ENCODE measurements around the gene FAM9A.
"Not testable (repeated sequence)": the region's sequence is repeated elsewhere in the genome, so short reads cannot be mapped to it uniquely, and the experiment has no call there.

The FAM9A gene

GRCh38 chrX:8783097-8783713 lies 18.0 kb downstream of the FAM9A start:
- H4K20me1 ChIP-seq (ENCODE audit: control insufficient read depth, insufficient read depth, low read depth, low read length) = no peaks in the 10 kb centered on the region
- no peaks in the 10 kb centered on the region for H3K4me1 ChIP-seq (ENCODE audit: control insufficient read depth, low read length)
- TF ChIP-seq EZH2phosphoT487 (IDR thresholded peaks at IDR 0.05; ENCODE audit: borderline replicate concordance, low read length) (no peak), CTCF (IDR thresholded peaks at IDR 0.05; ENCODE audit: low read depth, low read length, poor library complexity, severe bottlenecking) (peak; percentile 49)
- no peaks in the 10 kb centered on the region for H3F3A ChIP-seq (ENCODE audit: control insufficient read depth, insufficient read depth)
- no peak overlapping the region for H3K27ac ChIP-seq (ENCODE audit: low read depth, low read length)
- H3K4me2 ChIP-seq (ENCODE audit: low read length) = no peak overlapping the region
- no peaks in the 10 kb centered on the region for H3K36me3 ChIP-seq (ENCODE audit: control insufficient read depth, low read length)
- no peaks in the 10 kb centered on the region for H3K9me2 ChIP-seq (replicated peaks; ENCODE audit: control insufficient read depth, low read length)
- no peaks in the 10 kb centered on the region for H3K27me3 ChIP-seq (ENCODE audit: control insufficient read depth, low read length)
- no peaks in the 10 kb centered on the region for H3K9me3 ChIP-seq (ENCODE audit: control insufficient read depth, insufficient read depth, low read length)
- H3K4me3 ChIP-seq (ENCODE audit: low read length) = no peak overlapping the region
- H3K79me2 ChIP-seq (ENCODE audit: control insufficient read depth, low read length) = no peaks in the 10 kb centered on the region

DNA sequence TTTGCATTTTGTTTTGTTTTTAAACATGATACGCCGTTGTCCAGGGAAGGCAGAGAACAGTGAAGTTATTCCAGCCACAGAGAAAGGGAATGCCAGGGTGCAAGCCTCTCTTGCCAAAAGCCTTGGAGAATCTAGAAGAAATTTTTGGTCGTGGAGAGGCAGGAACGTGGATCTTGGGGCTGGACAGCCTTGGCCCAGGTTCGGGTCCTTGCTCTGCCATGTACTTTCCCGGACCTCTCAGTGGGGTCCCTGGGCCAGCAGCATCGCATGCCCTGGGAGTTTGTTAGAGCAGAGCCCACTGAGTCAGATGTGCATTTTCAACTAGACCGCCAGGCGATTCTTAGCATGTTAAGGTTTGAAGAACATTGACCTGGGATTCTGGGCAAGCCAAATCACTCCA lies 18.6 kb downstream of the FAM9A start:
- H3K27ac ChIP-seq (ENCODE audit: low read depth, low read length) = no peak overlapping the region
- H3K4me1 ChIP-seq (ENCODE audit: control insufficient read depth, low read length) = no peaks in the 10 kb centered on the region
- H3F3A ChIP-seq (ENCODE audit: control insufficient read depth, insufficient read depth) = no peaks in the 10 kb centered on the region
- no peak overlapping the region for H3K4me3 ChIP-seq (ENCODE audit: low read length)
- no peaks in the 10 kb centered on the region for H4K20me1 ChIP-seq (ENCODE audit: control insufficient read depth, insufficient read depth, low read depth, low read length)
- H3K79me2 ChIP-seq (ENCODE audit: control insufficient read depth, low read length) = no peaks in the 10 kb centered on the region
- H3K9me2 ChIP-seq (replicated peaks; ENCODE audit: control insufficient read depth, low read length) = no peaks in the 10 kb centered on the region
- H3K4me2 ChIP-seq (ENCODE audit: low read length) = no peak overlapping the region
- H3K9me3 ChIP-seq (ENCODE audit: control insufficient read depth, insufficient read depth, low read length) = no peaks in the 10 kb centered on the region
- TF ChIP-seq EZH2phosphoT487 (IDR thresholded peaks at IDR 0.05; ENCODE audit: borderline replicate concordance, low read length) (no peak), CTCF (IDR thresholded peaks at IDR 0.05; ENCODE audit: low read depth, low read length, poor library complexity, severe bottlenecking) (no peak)
- H3K36me3 ChIP-seq (ENCODE audit: control insufficient read depth, low read length) = no peaks in the 10 kb centered on the region
- no peaks in the 10 kb centered on the region for H3K27me3 ChIP-seq (ENCODE audit: control insufficient read depth, low read length)

- H3K36me3 ChIP-seq (ENCODE audit: control insufficient read depth, low read length); H4K20me1 ChIP-seq (ENCODE audit: control insufficient read depth, insufficient read depth, low read depth, low read length); H3K9me2 ChIP-seq (replicated peaks; ENCODE audit: control insufficient read depth, low read length); H3K4me1 ChIP-seq (ENCODE audit: control insufficient read depth, low read length); H3K79me2 ChIP-seq (ENCODE audit: control insufficient read depth, low read length); H3K27me3 ChIP-seq (ENCODE audit: control insufficient read depth, low read length); H3K4me2 ChIP-seq (ENCODE audit: low read length); H3F3A ChIP-seq (ENCODE audit: control insufficient read depth, insufficient read depth); H3K27ac ChIP-seq (ENCODE audit: low read depth, low read length); H3K9me3 ChIP-seq (ENCODE audit: control insufficient read depth, insufficient read depth, low read length); H3K4me3 ChIP-seq (ENCODE audit: low read length): not testable (repeated sequence)
These were observed 19.3 kb downstream of the FAM9A start for GRCh38 chrX:8781921-8782320.

GRCh38 chrX:8773117-8773516 lies 28.1 kb downstream of the FAM9A start:
- Histone ChIP-seq H3K4me1 (ENCODE audit: control insufficient read depth, low read length) (no peaks in the 10 kb centered on the region), H3K27me3 (ENCODE audit: control insufficient read depth, low read length) (no peaks in the 10 kb centered on the region), H3K9me2 (replicated peaks; ENCODE audit: control insufficient read depth, low read length) (no peaks in the 10 kb centered on the region), H3K9me3 (ENCODE audit: control insufficient read depth, insufficient read depth, low read length) (no peaks in the 10 kb centered on the region), H3K27ac (ENCODE audit: low read depth, low read length) (no peak overlapping the region), H3K4me2 (ENCODE audit: low read length) (no peak overlapping the region), H3F3A (ENCODE audit: control insufficient read depth, insufficient read depth) (no peaks in the 10 kb centered on the region), H3K79me2 (ENCODE audit: control insufficient read depth, low read length) (no peaks in the 10 kb centered on the region), H3K4me3 (ENCODE audit: low read length) (no peak overlapping the region), H3K36me3 (ENCODE audit: control insufficient read depth, low read length) (no peaks in the 10 kb centered on the region), H4K20me1 (ENCODE audit: control insufficient read depth, insufficient read depth, low read depth, low read length) (no peaks in the 10 kb centered on the region)
- TF ChIP-seq CTCF (IDR thresholded peaks at IDR 0.05; ENCODE audit: low read depth, low read length, poor library complexity, severe bottlenecking) = no peak
- no peak for TF ChIP-seq EZH2phosphoT487 (IDR thresholded peaks at IDR 0.05; ENCODE audit: borderline replicate concordance, low read length)
